ENCODE results near the gene CLDN11. TPM values are rescaled to one million over a fixed set of nuclear protein-coding genes. Genes with fewer than 3 reads are reported as not detected.

The CLDN11 gene
- total RNA-seq, 1 experiment from 2014 or later = 12.1 TPM

GRCh38 chr3:170471149-170471548 lies 52.5 kb downstream of the CLDN11 start:
- CTCF ChIA-PET = interaction anchor here (1.2 to 1.5 kb wide), 3 partner anchors 26 to 341 kb away, joined by 3 to 5 read pairs (median 5); no protein-coding TSS in a partner anchor

More at GRCh38 chr3:170471149-170471548, 52.5 kb downstream of the CLDN11 start:
- POLR2A ChIA-PET = no interaction called here
- ATAC-seq = no peak
- Mint-ChIP-seq H3K36me3 (no peaks in the 10 kb centered on the region), H3K27ac (no peak overlapping the region), H3K27me3 (ENCODE audit: low read depth) (no peaks in the 10 kb centered on the region), H3K4me3 (no peak overlapping the region), H3K9me3 (no peaks in the 10 kb centered on the region), H3K4me1 (peaks cover 33% of the 10 kb centered on the region)
- TF ChIP-seq ZNF532 (CRISPR knock-in tag; IDR thresholded peaks at IDR 0.05; ENCODE audit: borderline replicate concordance) (no peak), MYBL2 (CRISPR knock-in tag; IDR thresholded peaks at IDR 0.05) (no peak), OVOL2 (CRISPR knock-in tag; IDR thresholded peaks at IDR 0.05; ENCODE audit: borderline replicate concordance) (no peak), NFATC4 (CRISPR knock-in tag; IDR thresholded peaks at IDR 0.05) (no peak), CREB1 (CRISPR knock-in tag; IDR thresholded peaks at IDR 0.05) (no peak), FOXK1 (CRISPR knock-in tag; IDR thresholded peaks at IDR 0.05) (no peak), ZMAT4 (CRISPR knock-in tag; IDR thresholded peaks at IDR 0.05) (no peak), ELF4 (CRISPR knock-in tag; IDR thresholded peaks at IDR 0.05; ENCODE audit: low read depth) (no peak), ZNF281 (CRISPR knock-in tag; IDR thresholded peaks at IDR 0.05) (no peak), ZNF121 (CRISPR knock-in tag; IDR thresholded peaks at IDR 0.05) (no peak), ZNF416 (CRISPR knock-in tag; IDR thresholded peaks at IDR 0.05) (no peak), E2F4 (CRISPR knock-in tag; IDR thresholded peaks at IDR 0.05; ENCODE audit: borderline replicate concordance, low read depth) (no peak), JAZF1 (CRISPR knock-in tag; IDR thresholded peaks at IDR 0.05) (no peak), ZNF425 (CRISPR knock-in tag; conservative IDR thresholded peaks at IDR 0.05) (no peak), PRRX2 (CRISPR knock-in tag; IDR thresholded peaks at IDR 0.05) (no peak), PREB (CRISPR knock-in tag; IDR thresholded peaks at IDR 0.05; ENCODE audit: borderline replicate concordance) (no peak), ZNF317 (CRISPR knock-in tag; IDR thresholded peaks at IDR 0.05; ENCODE audit: borderline replicate concordance, low read depth) (no peak), SMAD4 (CRISPR knock-in tag; IDR thresholded peaks at IDR 0.05) (no peak), ZNF512 (CRISPR knock-in tag; IDR thresholded peaks at IDR 0.05; ENCODE audit: borderline replicate concordance) (no peak), GTF2I (CRISPR knock-in tag; conservative IDR thresholded peaks at IDR 0.05) (no peak)
- no peak for DNase-seq (ENCODE audit: low spot score)

Data from WTC11 (cell line).